NCI-H82 treated with DMSO at 0.1 percent for 48 hours (cell line): ENCODE results near the gene SPIN2B.

Experiments used
- DNase-seq: peaks from one replicate; lab custom pipeline; 2025; ENCODE audit not compliant: unreplicated experiment; lab: John Stamatoyannopoulos, UW

Gene SPIN2B

DNA sequence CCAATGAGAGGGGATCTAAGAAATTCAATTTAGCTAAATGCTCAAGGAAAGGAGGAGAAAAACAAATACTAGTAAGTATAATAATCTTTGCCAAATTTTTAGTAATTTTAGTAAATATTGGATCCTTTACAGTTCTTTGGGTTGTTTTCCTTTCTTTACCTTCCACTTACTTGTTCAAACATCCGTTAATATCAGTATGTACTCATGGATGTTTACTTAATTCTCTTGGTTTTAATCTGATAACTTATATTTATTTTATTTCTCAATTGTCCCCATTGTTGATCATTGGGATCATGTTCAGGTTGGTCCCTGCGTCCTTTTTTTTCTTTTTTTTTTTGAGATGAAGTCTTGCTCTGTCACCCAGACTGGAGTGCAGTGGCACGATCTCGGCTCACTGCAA lies 46.9 kb downstream of the SPIN2B start:
- no peak for DNase-seq

- no peak for DNase-seq
Measured at GRCh38 chrX:57070185-57070984, 51.0 kb downstream of the SPIN2B start.
